ENCODE data around the gene BCAR3.
A peak's percentile ranks its signal among the peaks of the same experiment; 100 is the strongest.

The BCAR3 gene

GRCh38 chr1:93636712-93637111, 44.9 kb downstream of the BCAR3 start:
- no peak for TF ChIP-seq CTCF (IDR thresholded peaks at IDR 0.05)

- TF ChIP-seq CTCF (IDR thresholded peaks at IDR 0.05) = no peak
Measured at GRCh38 chr1:93635614-93636543, 45.8 kb downstream of the BCAR3 start.

GRCh38 chr1:93633313-93633712, 48.3 kb downstream of the BCAR3 start:
- TF ChIP-seq CTCF (IDR thresholded peaks at IDR 0.05) = no peak

- TF ChIP-seq CTCF (IDR thresholded peaks at IDR 0.05) = peak; percentile 17; the same call in 1 of the 2 replicates
Measured at GRCh38 chr1:93631626-93632365, 49.8 kb downstream of the BCAR3 start.

- no peak for TF ChIP-seq CTCF (IDR thresholded peaks at IDR 0.05)
Measured at GRCh38 chr1:93630168-93630567, 51.5 kb downstream of the BCAR3 start.

- peak; percentile 83 for TF ChIP-seq CTCF (IDR thresholded peaks at IDR 0.05)
Measured at GRCh38 chr1:93629101-93630059, 52.3 kb downstream of the BCAR3 start.

GRCh38 chr1:93628681-93629080, 53.0 kb downstream of the BCAR3 start:
- TF ChIP-seq CTCF (IDR thresholded peaks at IDR 0.05) = no peak

Data from LNCAP (cell line).